Thoracic aorta (tissue), 2 donors: ENCODE results near the gene TMEM204. TPM values are rescaled to one million over a fixed set of nuclear protein-coding genes. Genes with fewer than 3 reads are reported as not detected.

ENCODE experiments used
- ATAC-seq: fragments of 150-250 bp; one replicate; pipeline ENCODE4 v1.8.0; 2017; ENCODE audit warnings: low read depth; ENCODE audit not compliant: insufficient number of reproducible peaks, low FRiP score
- DNase-seq: peaks from one replicate; pipeline ENCODE4 v3.0.0-alpha.2; 2020; ENCODE audit warnings: low spot score
- H3K27ac ChIP-seq, 2 donors: fragments of 200-600 bp; sonication (generic); 1 replicate in 1 of 2; 2 replicates in 1 of 2; pipeline ENCODE4 v1.5.1; 2016; ENCODE audit warnings: mild to moderate bottlenecking in 2 of 2, moderate library complexity in 2 of 2
- H3K27me3 ChIP-seq: fragments of 200-600 bp; sonication (generic); replicated peaks from 2 replicates; pipeline ENCODE4 v1.6.0; 2016; ENCODE audit warnings: mild to moderate bottlenecking; ENCODE audit not compliant: insufficient read depth
- H3K36me3 ChIP-seq: fragments of 200-600 bp; sonication (generic); one replicate; pipeline ENCODE4 v1.5.1; 2016
- H3K4me1 ChIP-seq, 2 donors: fragments of 200-600 bp; sonication (generic); 1 replicate in 1 of 2; 2 replicates in 1 of 2; pipeline versions ENCODE4 v1.5.1 to v1.6.0; 2016; ENCODE audit warnings: low read depth in 2 of 2, mild to moderate bottlenecking in 1 of 2; ENCODE audit not compliant: control insufficient read depth in 1 of 2
- H3K4me3 ChIP-seq: fragments of 200-600 bp; sonication (generic); 2 replicates; pipeline ENCODE4 v1.5.1; 2016; ENCODE audit warnings: mild to moderate bottlenecking
- H3K9me3 ChIP-seq: fragments of 200-600 bp; sonication (generic); 2 replicates; pipeline ENCODE4 v1.5.1; 2016
- CTCF ChIP-seq: fragments of 200-600 bp; sonication (generic); IDR thresholded peaks from one replicate; pipeline ENCODE4 v1.5.1; 2019; ENCODE audit warnings: antibody characterized with exemption
- total RNA-seq, 2 donors: library from RNA; depleted of rRNA; stranded (reverse); fragments of >200 nt; gene quantifications; one replicate each; pipeline versions ENCODE4 v1.1.0 to v1.2.3, GENCODE V29; 2016

TMEM204 gene
- total RNA-seq, 2 donors from 2014 or later, result 111 to 125 TPM

DNA sequence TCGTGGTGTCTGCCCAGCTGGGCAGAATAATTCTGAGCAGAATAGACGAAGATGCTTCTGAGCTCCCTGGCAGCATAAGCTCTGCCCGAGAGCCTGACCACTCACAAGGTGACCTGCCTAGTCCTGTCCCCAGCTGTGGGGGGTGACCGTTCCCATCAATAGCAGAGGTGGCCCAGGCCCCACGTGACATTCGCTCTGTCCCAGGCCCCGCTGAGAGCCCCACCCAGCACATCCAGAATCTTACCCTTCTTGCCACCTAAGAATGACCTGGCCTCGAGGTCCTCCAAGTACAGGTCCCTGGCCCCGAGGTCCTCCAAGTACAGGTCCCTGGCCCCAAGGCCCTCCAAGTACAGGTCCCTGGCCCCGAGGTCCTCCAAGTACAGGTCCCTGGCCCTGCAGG is 695 bp upstream of the TMEM204 start:
- Histone ChIP-seq H3K9me3 (no peaks in the 10 kb centered on the region), H3K36me3 (peaks cover 20% of the 10 kb centered on the region), H3K4me3 (peak overlapping the region; percentile 79), H3K27ac (peak overlapping the region; percentile 95 to 96), H3K4me1 (peaks cover 42 to 64% of the 10 kb centered on the region in 2 donors), H3K27me3 (no peaks in the 10 kb centered on the region)
- no peak for TF ChIP-seq CTCF
- DNase-seq (no peak), ATAC-seq (no peak)

- peak overlapping the region; percentile 79 for H3K4me3 ChIP-seq
- peaks cover 27% of the 10 kb centered on the region for H3K36me3 ChIP-seq
- no peak for ATAC-seq
- peaks cover 42 to 75% of the 10 kb centered on the region in 2 donors for H3K4me1 ChIP-seq
- H3K9me3 ChIP-seq, result no peaks in the 10 kb centered on the region
- H3K27ac ChIP-seq, result peak overlapping the region; percentile 95 to 96
- no peaks in the 10 kb centered on the region for H3K27me3 ChIP-seq
- DNase-seq, result no peak
- no peak for TF ChIP-seq CTCF
Observed at GRCh38 chr16:1534021-1535020, 855 bp downstream of the TMEM204 start.

DNA sequence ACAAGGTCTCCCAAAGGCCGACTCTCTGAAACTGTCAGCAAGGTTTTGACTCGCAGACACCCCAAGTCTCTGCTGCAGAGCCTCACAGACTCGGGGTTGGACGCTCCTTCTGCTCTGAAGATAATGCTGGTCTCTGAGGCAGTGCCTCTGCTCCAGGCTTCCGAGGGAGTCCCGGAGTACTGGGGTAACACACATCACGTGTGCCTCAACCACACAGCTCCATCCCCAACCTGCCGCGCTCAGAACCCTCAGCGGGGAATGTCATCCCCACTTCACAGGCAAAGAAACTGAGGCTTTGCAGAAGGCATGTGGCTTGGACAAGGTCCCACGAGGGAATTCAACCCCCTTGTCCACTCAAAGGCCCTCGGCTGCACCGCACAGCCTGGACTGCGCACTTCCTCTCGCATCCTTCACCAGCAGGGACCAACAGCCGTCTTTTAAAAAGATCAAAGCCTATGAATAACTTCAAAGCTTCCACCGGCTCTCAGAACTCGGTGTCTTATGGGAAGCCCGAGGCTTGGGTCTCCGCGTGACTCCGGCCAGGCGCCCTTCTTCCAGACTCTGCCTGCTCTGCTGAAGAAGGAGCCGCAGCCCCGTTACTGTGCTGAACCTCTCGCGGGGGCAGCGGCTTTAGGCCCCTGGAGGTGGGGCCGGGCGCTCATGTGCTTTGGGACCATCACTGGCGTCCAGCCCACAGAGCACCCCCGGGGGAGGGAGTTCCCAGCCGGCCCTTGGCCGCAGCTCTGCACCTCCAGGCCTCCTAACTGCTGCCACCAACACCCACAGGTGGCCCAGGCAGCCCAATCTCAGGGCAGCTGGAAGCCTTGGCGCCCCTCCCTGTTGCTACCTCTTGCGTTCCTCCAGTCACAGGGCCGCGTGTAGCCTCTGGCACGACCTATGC is 2.2 kb downstream of the TMEM204 start:
- H3K27me3 ChIP-seq, result no peaks in the 10 kb centered on the region
- TF ChIP-seq CTCF, result no peak
- no peak for DNase-seq
- peak overlapping the region; percentile 34 to 95 for H3K27ac ChIP-seq
- no peak for ATAC-seq
- H3K36me3 ChIP-seq, result peaks cover 28% of the 10 kb centered on the region
- peaks cover 42 to 75% of the 10 kb centered on the region in 2 donors for H3K4me1 ChIP-seq
- peak overlapping the region; percentile 79 for H3K4me3 ChIP-seq
- H3K9me3 ChIP-seq, result no peaks in the 10 kb centered on the region

DNA sequence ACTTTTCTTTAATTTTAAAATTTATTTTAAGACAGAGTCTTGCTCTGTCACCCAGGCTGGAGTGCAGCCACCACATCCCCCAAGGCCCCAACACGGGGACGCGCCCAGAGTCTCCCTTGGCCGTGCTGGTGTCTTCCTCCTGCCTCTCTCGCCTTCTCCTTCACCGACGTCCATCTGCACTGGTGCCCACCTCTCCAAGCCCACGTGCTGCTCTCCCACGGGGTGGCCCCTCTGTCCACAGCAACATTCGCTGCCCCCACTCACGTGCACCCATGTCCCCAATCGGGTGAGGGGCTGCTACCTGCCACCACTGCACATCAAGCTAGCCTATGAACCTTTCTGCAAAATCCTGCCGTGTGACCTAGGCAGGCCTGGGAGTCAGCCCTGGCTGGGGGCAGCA is 3.1 kb downstream of the TMEM204 start:
- TF ChIP-seq CTCF, result no peak
- Histone ChIP-seq H3K36me3 (peaks cover 32% of the 10 kb centered on the region), H3K4me3 (peak overlapping the region; percentile 79), H3K9me3 (no peaks in the 10 kb centered on the region), H3K27ac (peak overlapping the region in 1 of 2 donors; percentile 21), H3K27me3 (no peaks in the 10 kb centered on the region), H3K4me1 (peaks cover 39 to 69% of the 10 kb centered on the region in 2 donors)
- ATAC-seq (no peak), DNase-seq (no peak)
